GM19438 (cell line): ENCODE data around the gene PYCARD.
"Not testable (repeated sequence)": the region's sequence is repeated elsewhere in the genome, so short reads cannot be mapped to it uniquely, and the experiment has no call there.

ENCODE experiments used
- ATAC-seq: cut with Tn5 transposase; IDR thresholded peaks from one replicate; pipeline ENCODE4 v1.9.1; 2021; ENCODE audit warnings: low read depth; ENCODE audit not compliant: unreplicated experiment

The PYCARD gene

DNA sequence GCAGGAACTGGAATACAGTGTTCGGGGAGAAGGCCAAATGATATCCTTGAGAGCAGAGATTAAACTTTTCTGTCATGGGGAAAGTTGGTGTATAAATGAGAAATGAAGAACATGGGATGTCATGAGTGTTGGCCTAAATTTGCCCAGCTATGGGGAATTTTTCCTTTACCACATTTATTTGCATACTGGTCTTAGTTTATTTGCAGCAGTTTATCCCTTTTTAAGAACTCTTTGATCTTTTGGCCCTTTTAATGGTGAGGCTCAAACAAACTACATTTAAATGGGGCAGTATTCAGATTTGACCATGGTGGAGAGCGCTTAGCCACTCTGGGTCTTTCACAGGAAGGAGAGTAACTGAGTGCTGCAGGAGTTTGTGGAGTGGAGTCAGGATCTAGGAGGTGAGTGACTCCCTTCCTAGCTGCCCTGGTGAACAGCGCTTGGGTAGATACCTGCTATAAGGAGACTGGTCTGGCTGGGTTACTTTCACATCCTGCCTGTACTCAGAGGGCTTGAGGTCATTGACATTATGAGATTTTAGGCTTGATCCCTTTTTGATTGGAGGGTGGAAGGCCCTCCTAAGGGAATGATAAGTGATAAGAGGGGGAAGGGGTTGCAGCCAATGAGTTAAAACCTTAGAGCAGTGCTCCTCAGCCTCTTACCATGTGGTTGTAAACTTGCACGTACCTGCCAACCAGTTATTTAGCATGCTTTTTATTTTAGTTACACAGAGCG is 10.7 kb downstream of the PYCARD start:
- no peak for ATAC-seq

- no peak for ATAC-seq
Measured at GRCh38 chr16:31190818-31191444, 11.6 kb downstream of the PYCARD start.

- no peak for ATAC-seq
Measured at GRCh38 chr16:31190061-31190460, 12.5 kb downstream of the PYCARD start.

- ATAC-seq, result no peak
Measured at GRCh38 chr16:31189412-31189778, 13.2 kb downstream of the PYCARD start.

GRCh38 chr16:31188450-31189411 is 13.8 kb downstream of the PYCARD start:
- ATAC-seq, result no peak

DNA sequence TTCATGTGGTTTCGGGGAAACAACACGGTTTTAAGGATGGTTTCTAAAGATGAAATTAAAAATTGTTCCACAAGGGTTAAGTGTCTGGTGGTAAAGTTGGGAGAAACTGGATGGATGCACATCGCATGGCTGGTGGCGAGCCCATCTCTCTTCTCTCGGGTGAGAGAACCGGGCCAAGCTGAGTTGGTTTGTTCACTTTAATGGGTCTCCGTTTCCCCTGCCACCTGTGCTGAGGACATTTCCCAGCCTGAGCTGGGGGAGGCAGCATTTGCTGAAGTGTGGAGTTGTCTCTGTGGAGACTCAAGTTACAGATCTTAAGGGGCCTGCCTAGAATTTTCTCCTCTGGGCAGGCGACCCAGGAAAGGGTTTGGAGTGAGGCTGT is 14.8 kb downstream of the PYCARD start:
- no peak for ATAC-seq

- ATAC-seq, result no peak
Measured at GRCh38 chr16:31186930-31187807, 15.4 kb downstream of the PYCARD start.

DNA sequence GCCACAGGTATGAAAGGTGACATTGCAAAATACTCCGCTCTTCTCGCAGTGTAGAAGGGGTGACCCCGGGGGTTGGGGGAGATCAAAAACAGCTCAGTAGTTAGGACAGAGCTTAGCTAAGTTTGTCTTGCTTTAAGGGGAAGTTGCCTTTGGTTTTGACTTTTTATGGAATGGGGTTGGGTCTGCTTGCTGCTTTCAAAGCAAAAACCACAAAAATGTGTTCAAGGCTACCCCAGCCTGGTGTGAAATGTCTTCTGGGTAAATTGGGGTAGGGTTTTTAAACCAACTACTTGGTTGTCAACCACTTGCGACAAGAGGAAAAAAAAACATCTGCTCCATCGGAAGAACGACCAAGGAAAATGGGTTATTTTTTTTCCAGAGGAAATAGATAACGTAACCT is 16.4 kb downstream of the PYCARD start:
- no peak for ATAC-seq

GRCh38 chr16:31185339-31185738 is 17.2 kb downstream of the PYCARD start:
- no peak for ATAC-seq

DNA sequence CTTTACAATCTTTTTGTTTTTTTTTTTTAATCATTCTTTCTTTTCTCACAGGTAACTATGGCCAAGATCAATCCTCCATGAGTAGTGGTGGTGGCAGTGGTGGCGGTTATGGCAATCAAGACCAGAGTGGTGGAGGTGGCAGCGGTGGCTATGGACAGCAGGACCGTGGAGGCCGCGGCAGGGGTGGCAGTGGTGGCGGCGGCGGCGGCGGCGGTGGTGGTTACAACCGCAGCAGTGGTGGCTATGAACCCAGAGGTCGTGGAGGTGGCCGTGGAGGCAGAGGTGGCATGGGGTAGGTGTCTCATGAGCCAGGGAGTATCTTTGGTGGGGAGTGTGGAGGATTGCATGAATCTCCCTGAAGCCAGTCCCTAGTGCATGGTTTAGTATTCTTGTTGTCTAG is 17.7 kb downstream of the PYCARD start:
- ATAC-seq, result no peak

GRCh38 chr16:31183432-31184428 is 18.8 kb downstream of the PYCARD start:
- ATAC-seq, result no peak

- ATAC-seq, result no peak
Measured at GRCh38 chr16:31182391-31182790, 20.2 kb downstream of the PYCARD start.

DNA sequence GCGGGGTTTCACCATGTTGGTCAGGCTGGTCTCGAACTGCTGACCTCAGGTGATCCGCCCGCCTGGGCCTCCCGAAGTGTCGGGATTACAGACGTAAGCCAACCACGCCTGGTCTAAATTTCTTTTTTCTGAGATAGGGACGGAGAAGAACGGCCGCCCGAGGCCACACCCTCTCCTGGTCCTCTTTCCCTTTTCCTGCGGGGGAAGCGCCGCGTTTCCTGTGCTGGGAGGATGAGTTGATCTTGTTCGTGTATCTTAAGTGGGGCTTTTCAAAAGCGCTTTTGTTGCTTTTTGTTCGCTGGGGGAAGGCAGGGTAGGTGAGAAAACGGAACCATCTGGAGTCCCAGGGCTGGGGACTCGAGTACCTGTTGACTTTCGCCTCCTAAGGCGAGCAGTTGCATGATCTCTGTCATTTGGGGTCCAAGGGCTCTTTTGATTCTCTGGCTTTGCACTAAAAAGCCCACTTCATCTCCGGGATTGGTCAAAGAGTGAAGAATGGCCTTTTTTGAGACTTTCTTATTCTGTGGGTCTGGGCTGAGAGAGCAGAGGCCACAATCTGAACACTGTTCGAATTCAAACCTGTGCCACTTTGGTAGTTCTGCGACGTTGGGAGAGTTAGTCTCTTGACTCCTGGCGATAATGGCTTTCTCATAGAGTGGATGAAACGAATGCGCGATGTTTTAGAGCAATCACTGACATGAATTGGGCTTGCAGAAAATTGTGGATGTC is 21.3 kb downstream of the PYCARD start:
- no peak for ATAC-seq

GRCh38 chr16:31179747-31180459 is 22.7 kb downstream of the PYCARD start, which contains the start of gene FUS:
TSS of gene FUS (plus strand) at chr16:31180139. CDS start at chr16:31180215, 76 bp downstream.
- peak; percentile 59 for ATAC-seq

GRCh38 chr16:31179219-31179746 is 23.3 kb downstream of the PYCARD start:
- peak; percentile 1 for ATAC-seq

DNA sequence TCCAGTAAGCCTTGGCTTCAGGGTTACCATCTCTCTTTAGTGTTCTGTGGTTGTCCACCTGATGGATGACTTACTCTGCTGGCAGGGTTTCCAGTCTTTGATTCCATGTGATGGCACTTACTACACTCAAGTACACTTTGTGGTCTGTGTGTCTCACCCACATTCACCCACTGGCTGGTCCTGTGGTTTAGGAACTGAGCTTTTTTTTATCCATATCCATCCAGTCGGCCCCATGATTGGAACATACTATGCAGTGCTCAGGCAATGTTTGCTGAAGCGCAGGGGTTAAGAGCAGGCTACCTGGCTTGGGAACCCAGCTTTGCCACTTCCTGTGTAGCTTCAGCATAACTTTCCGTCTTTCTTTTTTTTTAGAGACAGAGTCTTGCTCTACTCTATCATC is 25.4 kb downstream of the PYCARD start:
- ATAC-seq, result no peak

DNA sequence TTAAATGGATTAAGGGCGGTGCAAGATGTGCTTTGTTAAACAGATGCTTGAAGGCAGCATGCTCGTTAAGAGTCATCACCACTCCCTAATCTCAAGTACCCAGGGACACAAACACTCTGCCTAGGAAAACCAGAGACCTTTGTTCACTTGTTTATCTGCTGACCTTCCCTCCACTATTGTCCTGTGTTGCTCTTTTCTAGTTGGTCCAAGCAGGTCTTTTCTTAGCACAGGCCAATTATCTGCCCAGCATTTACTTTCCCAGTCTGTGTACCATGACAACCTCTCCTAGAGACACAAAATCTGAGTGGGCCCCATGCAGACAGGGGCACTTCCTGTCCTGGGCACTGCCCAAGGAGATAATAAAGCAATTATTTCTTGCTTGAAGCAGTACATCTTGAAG is 32.5 kb downstream of the PYCARD start:
- not testable (repeated sequence) for ATAC-seq

DNA sequence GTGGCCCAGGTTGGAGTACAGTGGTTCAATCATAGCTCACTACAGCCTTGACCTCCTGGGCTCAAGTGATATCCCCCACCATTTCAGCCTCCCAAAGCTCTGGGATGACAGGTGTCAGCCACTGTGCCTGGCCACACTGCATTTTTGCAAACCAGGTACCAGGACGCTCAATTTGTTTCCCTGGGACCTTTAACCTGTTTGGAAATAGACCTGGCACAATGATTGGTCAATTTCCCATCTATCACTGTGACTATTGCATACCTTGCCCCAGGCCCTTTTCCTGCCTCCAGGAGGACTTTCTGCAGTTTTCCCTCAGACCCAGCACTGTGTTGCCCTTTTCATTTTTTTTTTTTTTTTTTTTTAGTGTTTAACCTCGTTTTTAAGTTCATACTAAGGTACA is 33.7 kb downstream of the PYCARD start:
- no peak for ATAC-seq
